Calu3 (cell line): ENCODE measurements around the gene XIRP1. TPM values are rescaled to one million over a fixed set of nuclear protein-coding genes. Genes with fewer than 3 reads are reported as not detected.

Experiments
- BruUV-seq: library from RNA; stranded (reverse); fragments of 400-500 nt; replicated peaks from 2 replicates; lab custom pipeline; 2021; lab: Mats Ljungman, UMichigan
- CTCF ChIA-PET: fragments of 300-600 bp; sonication (Branson Sonifier 250); formaldehyde crosslinking; loops from one replicate; lab custom pipeline; 2022; ENCODE audit warnings: antibody characterized with exemption; lab: Charles Lee
- DNase-seq: peaks from one replicate; pipeline ENCODE4 v3.0.0; 2022
- H3K27ac Mint-ChIP-seq: one replicate; pipeline ENCODE4 v1.8.0; 2022; ENCODE audit warnings: mixed read lengths; ENCODE audit not compliant: unreplicated experiment
- H3K27me3 Mint-ChIP-seq: one replicate; pipeline ENCODE4 v1.8.0; 2022; ENCODE audit warnings: mixed read lengths; ENCODE audit not compliant: unreplicated experiment
- H3K36me3 Mint-ChIP-seq: one replicate; pipeline ENCODE4 v1.8.0; 2022; ENCODE audit warnings: mild to moderate bottlenecking, moderate library complexity, mixed read lengths; ENCODE audit not compliant: insufficient read depth, unreplicated experiment
- H3K4me1 Mint-ChIP-seq: one replicate; pipeline ENCODE4 v1.8.0; 2022; ENCODE audit warnings: mild to moderate bottlenecking, low read depth, mixed read lengths; ENCODE audit not compliant: unreplicated experiment
- H3K4me3 Mint-ChIP-seq: one replicate; pipeline ENCODE4 v1.8.0; 2022; ENCODE audit warnings: mild to moderate bottlenecking, low read depth, moderate library complexity, mixed read lengths; ENCODE audit not compliant: unreplicated experiment
- H3K9me3 Mint-ChIP-seq: one replicate; pipeline ENCODE4 v1.8.0; 2022; ENCODE audit warnings: low read depth, mixed read lengths; ENCODE audit not compliant: unreplicated experiment
- CTCF ChIP-seq: fragments of 200-600 bp; IDR thresholded peaks from one replicate; pipeline ENCODE4 v1.8.0; 2022; ENCODE audit warnings: antibody characterized with exemption; ENCODE audit not compliant: unreplicated experiment
- intact Hi-C: fragments of 100-400 bp; cut with micrococcal nuclease; formaldehyde crosslinking; loops from one replicate; pipeline ENCODE4 v1.10.0; 2022; ENCODE audit not compliant: unreplicated experiment
- total RNA-seq: library from RNA; stranded (reverse); gene quantifications from 2 replicates; pipeline ENCODE4 v1.2.3, GENCODE V29; 2022

Gene XIRP1
- total RNA-seq, 1 experiment from 2014 or later: not detected

- no peak for DNase-seq
- Mint-ChIP-seq H3K4me1 (peaks cover 61% of the 10 kb centered on the region), H3K27ac (peak overlapping the region; percentile 99), H3K36me3 (peaks cover 80% of the 10 kb centered on the region), H3K27me3 (no peaks in the 10 kb centered on the region), H3K4me3 (peak overlapping the region; percentile 88), H3K9me3 (no peaks in the 10 kb centered on the region)
- BruUV-seq: no TSS peak
- intact Hi-C loops: no loop called here
- CTCF ChIA-PET: interaction anchor here (0.7 kb wide), 1 partner anchor 1184 kb away, joined by 4 read pairs; no protein-coding TSS in a partner anchor
- no peak for TF ChIP-seq CTCF
Observed at GRCh38 chr3:39148435-39149058, 43.8 kb downstream of the XIRP1 start.

- no TSS peak for BruUV-seq
- H3K36me3 Mint-ChIP-seq: peaks cover 77% of the 10 kb centered on the region
- H3K27ac Mint-ChIP-seq: peak overlapping the region; percentile 99
- no peak for TF ChIP-seq CTCF
- peak; percentile 49 for DNase-seq
- H3K4me3 Mint-ChIP-seq: peak overlapping the region; percentile 88
- intact Hi-C loops: no loop called here
- CTCF ChIA-PET: interaction anchor here (0.6 to 0.9 kb wide), 2 partner anchors 50 to 239 kb away, joined by 3 to 12 read pairs; no protein-coding TSS in a partner anchor
- H3K27me3 Mint-ChIP-seq: no peaks in the 10 kb centered on the region
- no peaks in the 10 kb centered on the region for H3K9me3 Mint-ChIP-seq
- peaks cover 62% of the 10 kb centered on the region for H3K4me1 Mint-ChIP-seq
Observed at GRCh38 chr3:39147711-39148434, 44.5 kb downstream of the XIRP1 start.

- peak overlapping the region; percentile 99 for H3K27ac Mint-ChIP-seq
- no peak for TF ChIP-seq CTCF
- H3K27me3 Mint-ChIP-seq: no peaks in the 10 kb centered on the region
- intact Hi-C loops: no loop called here
- H3K4me1 Mint-ChIP-seq: peaks cover 68% of the 10 kb centered on the region
- H3K4me3 Mint-ChIP-seq: peak overlapping the region; percentile 88
- no peaks in the 10 kb centered on the region for H3K9me3 Mint-ChIP-seq
- BruUV-seq: no TSS peak
- peaks cover 76% of the 10 kb centered on the region for H3K36me3 Mint-ChIP-seq
- CTCF ChIA-PET: interaction anchor here (0.7 to 0.9 kb wide), 2 partner anchors 55 to 240 kb away, joined by 3 to 4 read pairs; no protein-coding TSS in a partner anchor
- peak; percentile 84 for DNase-seq
Observed at GRCh38 chr3:39146611-39147591, 45.5 kb downstream of the XIRP1 start.

GRCh38 chr3:39146083-39146501 is 46.3 kb downstream of the XIRP1 start:
- CTCF ChIA-PET: no interaction called here
- no peak for DNase-seq
- TF ChIP-seq CTCF: no peak
- no TSS peak for BruUV-seq
- Mint-ChIP-seq H3K27me3 (no peaks in the 10 kb centered on the region), H3K36me3 (peaks cover 76% of the 10 kb centered on the region), H3K4me1 (peaks cover 71% of the 10 kb centered on the region), H3K9me3 (no peaks in the 10 kb centered on the region), H3K27ac (no peak overlapping the region), H3K4me3 (peak overlapping the region; percentile 88)
- intact Hi-C loops: no loop called here
